TTC549 (cell line): ENCODE measurements around the gene OR5K1.

Experiments
- FAIRE-seq: peaks from 2 replicates; lab custom pipeline; 2012; peaks lifted over from hg19 to GRCh38; lab: Jason Lieb, UNC

OR5K1 gene

GRCh38 chr3:98462901-98463300, at the start of gene OR5K1:
Gene OR5K1 (plus strand): TSS chr3:98463201. CDS start chr3:98469577, 6,376 bp downstream.
- no peak for FAIRE-seq

DNA sequence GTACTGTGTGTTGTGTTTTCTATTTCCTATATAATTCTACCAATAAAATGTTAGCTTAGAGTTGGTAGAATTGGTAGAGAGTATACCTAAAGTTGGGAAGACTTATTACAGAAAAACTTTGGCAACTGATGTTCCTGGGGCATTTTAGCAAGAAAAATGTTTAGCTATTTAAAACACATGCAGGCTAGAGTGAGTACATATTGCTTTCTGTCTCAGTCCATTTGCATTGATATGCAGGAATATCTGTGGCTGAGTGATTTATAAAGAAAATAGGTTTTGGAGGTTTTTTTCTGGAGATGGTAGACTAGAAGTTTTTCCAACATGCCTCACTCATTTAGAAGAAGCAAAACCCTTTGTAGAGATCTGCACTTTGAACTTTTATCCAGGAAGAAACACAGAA, 30.4 kb upstream of the OR5K1 start:
- FAIRE-seq: no peak

DNA sequence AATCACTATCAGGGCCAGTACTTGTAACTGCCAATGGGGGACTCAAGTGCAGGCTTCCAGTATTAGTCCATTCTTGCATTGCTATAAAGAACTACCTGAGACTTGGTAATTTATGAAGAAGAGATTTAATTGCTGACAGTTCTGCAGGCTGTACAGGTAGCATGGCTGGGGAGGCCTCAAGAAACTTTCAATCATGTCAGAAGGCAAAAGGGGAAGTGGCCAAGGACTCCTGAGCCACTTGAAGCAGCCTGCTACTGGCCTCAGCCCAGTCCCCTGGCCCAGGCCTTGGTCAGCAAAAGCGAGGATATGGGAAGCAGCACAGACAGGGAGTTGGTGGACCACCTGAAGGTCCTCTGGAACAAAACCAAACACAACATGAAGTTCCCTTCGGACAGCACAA, 29.2 kb upstream of the OR5K1 start:
- no peak for FAIRE-seq

GRCh38 chr3:98434412-98434811, 28.6 kb upstream of the OR5K1 start:
- no peak for FAIRE-seq

DNA sequence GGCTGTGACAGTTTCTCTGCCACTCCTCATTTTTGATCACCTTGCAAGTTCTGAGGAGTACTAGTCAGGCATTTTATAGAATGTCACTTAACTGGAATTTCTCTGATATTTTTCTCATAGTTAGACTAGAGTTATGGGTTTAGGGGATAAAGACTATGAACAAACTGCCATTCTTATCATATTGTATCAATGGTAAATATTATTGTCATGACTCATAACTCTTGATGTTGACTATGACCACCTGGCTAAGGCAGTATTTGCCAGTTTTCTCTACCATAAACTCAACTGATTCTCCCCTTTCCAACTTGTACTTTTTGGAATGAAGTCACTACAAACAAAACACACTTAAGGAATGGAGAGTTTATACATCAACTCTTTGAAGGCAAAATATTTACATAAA, 22.7 kb upstream of the OR5K1 start:
- FAIRE-seq: no peak

GRCh38 chr3:98445949-98446406, 17.0 kb upstream of the OR5K1 start:
- no peak for FAIRE-seq

DNA sequence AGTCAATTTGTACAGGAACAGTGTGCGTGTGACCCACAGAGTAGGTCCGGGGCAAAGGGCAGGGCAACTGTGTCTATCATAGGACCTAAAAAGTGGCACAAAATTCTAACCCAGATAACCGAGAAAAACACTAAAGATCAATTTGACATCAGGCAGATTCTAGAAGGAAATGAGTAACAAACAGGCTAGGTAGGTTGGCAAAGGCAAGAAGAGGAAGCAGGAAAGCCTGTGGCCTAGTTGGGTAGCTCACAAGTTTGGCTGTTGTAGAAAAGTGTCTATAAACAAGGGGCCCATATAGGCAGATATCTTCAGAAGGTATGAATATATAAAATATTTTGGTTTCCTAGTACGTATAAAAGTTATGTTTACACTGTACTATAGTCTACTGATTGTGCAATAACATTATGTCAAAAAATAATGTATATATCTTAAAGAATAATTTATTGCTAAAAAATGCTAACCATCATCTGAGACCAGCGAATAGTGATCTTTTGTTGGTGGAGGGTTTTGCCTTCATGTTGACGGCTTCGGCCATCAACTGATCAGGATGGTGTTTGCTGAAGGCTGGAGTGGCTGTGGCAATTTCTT, 13.3 kb upstream of the OR5K1 start:
- FAIRE-seq: no peak

- FAIRE-seq: no peak
Measured at GRCh38 chr3:98450372-98450771, 12.6 kb upstream of the OR5K1 start.

- no peak for FAIRE-seq
Measured at GRCh38 chr3:98453827-98454226, 9.2 kb upstream of the OR5K1 start.

GRCh38 chr3:98454929-98455328, 8.1 kb upstream of the OR5K1 start:
- no peak for FAIRE-seq

DNA sequence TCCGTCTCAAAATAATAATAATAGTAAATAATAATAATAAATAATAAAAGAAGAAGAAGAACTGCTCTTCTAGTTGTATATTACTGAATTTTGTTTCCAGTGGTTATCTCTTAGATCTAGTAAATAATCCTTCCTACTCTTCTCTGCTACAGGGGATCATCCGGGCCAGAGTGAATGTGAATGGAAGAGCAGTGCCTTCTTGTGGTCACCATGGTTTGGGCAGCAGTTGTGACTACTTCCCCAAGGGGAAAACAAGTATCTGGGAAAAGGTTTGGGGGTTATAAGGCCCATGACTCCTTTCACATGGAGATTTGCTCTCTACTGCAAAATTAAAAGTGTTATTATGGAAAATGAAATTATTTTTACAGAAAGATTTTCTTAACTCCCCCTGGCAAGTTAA, 5.5 kb upstream of the OR5K1 start:
- no peak for FAIRE-seq

DNA sequence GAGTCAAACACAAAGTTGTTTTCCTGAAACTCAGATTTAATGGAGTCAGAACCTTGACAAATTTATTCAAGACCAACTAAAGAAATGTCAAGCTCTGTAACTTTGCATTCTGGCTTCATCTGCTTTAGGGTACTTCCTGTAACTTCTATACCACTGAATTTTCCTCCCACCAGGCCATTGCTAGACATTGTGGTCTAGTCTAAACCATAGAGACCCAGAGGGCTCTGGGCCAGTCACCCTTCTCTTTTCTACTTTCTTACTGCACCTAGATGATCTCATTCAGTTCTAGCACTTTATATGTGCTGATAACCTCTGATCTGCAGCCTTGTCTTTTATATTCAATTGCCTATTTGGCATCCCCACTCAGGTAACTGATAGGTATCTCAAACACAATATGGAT, 2.8 kb upstream of the OR5K1 start:
- FAIRE-seq: no peak

DNA sequence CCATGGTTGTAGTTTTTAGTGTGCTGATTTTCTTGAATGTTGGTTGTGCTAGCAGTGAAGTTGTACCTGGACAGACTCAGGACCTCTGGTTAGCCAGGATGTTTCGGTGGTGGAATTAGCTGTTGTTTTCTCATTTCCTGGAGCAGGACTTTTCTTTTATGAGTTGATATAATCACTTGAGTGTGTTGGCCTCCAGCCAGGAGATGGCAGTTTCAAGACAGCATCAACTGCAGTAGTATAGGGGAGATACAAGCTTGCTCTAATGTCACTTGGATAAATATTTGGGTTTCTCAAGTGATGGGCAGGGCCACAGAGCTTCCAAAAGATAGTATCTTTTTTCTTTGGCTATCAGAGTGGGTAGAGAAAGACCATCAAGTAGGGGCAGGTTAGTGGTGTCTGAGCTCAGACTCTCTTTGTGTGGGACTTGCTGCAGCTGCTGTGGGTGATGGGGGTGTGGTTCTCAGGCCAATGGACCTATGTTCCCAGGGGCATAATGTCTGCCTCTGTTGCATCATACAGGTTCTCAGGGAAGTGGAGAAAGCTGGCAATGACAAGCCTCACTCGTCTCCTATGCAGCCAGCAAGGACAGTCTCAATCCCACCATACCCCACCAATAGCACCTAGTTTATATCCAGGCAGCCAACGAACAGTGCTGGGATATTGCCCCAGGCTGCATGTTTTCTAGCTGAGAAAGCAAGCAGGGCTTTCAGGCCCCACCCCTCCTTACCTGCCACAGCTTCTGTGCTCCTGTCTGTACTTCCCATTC, 19.9 kb downstream of the OR5K1 start:
- no peak for FAIRE-seq

DNA sequence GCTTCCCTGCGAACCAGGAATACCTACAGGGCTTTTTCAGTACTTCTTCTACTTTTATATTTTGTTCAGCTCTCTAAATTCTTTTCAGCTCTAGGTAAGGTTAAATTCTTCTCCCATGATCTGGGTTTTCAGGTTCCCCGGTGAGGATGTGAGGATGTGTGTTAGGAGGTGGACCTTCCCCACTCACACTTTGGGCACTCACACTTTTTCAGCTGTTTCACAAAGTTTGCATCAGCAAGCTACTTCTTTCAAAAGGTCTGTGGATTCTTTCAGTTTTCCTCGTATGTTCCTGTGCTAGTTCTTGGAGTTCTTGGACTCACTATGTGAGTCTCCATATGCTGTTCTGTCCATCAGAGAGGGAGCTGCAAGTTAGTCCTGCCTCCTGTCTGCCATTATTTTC, 20.6 kb downstream of the OR5K1 start:
- no peak for FAIRE-seq

GRCh38 chr3:98497381-98497780, 34.4 kb downstream of the OR5K1 start, which contains the start of gene OR5K2:
Gene OR5K2 (plus strand): TSS chr3:98497681. CDS start chr3:98497681, 0 bp downstream.
- no peak for FAIRE-seq

DNA sequence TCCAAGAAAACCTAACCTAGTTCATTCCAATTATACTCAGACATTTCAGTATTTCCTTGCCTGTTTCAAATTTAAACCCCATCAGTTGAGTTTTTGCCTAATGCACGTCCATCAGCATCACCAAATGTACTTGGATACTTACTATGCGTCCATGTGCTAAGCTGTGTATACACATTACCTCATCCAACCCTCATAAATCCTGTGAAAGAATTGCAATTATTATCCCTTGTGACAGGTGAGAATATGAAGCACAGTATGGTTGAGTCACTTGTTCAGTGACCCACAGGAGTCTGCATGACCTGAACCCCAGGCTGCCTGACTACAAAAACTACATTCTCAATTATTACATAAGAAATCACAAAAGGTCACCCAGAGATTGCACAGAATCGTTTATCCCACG, 37.0 kb downstream of the OR5K1 start:
- no peak for FAIRE-seq

DNA sequence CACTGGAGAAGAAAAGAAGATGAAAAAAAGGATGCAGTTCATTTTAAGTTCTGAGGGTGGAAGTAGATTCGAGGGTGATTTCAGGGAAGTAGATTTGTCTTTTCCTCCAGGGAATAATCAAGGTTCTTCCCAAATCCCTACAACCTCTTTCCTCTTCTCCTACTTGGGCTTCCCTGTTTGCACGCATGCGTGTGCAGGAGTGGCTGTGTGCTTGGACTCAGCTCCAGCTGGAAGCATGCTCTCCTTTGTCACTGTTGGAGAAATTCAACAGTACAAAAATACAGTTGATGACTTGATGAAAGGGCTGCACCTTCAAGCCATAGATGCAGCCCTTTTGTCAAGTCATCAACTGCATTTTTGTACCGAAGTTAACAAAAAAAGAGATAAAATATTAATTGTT, 38.3 kb downstream of the OR5K1 start:
- no peak for FAIRE-seq

DNA sequence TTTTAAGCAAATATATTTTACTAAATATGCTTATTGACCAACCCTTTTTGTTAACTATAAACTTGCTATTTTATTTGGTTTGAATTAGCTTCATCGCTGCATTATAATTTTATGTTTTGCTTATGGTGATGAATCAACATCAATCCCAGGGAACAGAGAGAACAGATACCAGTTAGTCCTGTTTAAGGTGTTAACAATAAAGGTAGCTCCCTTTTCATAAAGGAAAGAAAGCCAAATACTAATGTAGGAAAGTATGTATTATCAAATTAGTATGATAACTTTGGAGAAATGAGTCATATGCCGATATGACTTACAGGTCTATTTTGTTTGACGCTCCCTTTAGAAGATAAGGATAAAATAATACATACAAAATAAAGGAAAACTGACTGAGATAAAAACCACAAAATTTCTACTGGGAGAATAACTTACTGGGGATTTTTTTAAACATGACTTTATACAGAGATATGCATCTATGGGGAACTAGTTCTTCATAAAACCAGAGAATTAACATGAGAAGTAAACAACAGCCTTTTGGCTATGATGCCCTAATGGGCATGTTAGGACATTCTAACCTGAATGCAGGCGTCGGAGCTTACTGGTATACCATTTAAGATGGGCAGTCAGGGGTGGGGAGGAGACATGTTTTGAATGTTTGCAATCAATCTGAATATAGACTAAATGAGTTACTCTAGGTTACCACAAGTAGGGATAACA, 39.0 kb downstream of the OR5K1 start:
- no peak for FAIRE-seq

DNA sequence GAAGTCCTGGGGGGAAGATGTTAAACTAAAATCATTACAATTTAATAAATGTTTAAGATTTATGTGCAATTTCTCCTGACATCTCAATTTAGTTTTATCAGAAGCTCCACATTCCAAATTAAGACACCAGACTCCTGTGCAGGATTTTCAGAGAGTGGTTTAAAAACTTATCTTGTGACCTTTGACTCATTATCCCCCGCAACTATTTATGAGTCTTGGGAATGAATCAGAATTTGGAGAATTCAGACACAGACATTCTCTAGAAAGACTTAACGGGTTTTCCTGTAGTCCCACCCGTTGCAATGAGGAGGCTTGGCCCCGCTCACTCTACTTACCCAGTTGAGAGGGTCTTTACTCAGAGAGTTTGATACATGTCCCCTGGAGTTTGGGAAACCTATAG, 41.5 kb downstream of the OR5K1 start:
- FAIRE-seq: no peak

DNA sequence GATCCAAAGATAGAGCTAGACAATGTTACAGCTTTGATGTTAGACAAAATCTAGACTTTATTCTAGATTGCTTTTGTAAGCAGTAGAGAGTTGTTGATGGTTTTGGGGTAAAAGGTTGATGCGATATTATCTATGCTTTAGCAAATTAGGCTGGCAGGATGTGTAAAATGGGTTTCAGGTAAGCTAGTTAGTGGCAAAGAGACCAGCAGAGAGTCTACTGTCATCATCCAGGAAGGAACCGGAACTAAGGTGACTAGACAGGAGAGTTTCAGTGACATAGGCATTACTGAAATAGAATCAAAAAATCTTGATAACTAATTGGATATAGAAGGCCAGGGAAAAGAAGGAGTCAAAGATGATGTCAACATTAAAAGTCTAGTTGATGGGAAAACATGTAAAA, 45.6 kb downstream of the OR5K1 start:
- FAIRE-seq: no peak

DNA sequence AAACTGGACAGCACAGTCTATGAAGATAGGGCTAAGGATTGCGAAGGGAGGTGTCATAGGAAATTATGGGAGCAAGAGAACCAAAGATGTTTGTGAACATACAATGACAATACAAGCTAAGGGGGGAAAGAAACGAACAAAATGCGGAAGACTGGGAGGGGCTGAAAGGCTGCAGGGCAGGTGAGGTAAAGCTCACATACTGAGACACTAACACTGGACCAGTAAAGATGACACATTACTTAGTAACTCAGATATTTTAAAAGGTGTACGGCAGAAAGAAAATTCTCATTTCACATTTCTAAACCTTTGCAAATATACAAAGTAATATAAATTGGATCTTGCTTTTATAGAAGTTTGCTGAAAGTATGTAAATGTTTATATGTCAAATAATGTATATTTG, 49.6 kb downstream of the OR5K1 start:
- no peak for FAIRE-seq

GRCh38 chr3:98513091-98513511, 50.1 kb downstream of the OR5K1 start:
- no peak for FAIRE-seq

- no peak for FAIRE-seq
Measured at GRCh38 chr3:98513736-98514135, 50.7 kb downstream of the OR5K1 start.
